ENCODE data around the gene IL10RB. TPM values are rescaled to one million over a fixed set of nuclear protein-coding genes. Genes with fewer than 3 reads are reported as not detected.

IL10RB gene
- total and polyA plus RNA-seq, 4 donors = 19.6 to 29.9 (median 23.2) TPM

DNA sequence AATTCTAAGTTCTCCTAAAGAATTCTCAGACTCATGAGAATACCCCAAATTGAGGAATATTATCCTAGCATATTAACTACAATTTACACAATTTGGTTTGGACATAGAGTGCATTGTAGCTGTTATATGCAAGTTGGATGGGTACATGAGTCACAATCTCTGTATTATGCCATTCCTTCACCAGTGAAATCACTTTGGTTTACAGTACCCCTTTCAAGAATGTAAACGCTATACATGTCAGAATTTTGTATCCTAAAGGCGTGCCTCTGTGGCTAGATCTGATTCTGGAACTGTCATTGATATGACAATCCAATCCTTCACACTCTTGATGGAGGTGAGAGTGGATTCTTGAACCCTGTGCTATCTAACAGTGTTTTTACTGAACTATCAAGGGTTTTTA, 6.7 kb upstream of the IL10RB start:
- H3K9me3 ChIP-seq (ENCODE audit: control insufficient read depth, insufficient read depth, low read length) = no peaks in the 10 kb centered on the region
- no peaks in the 10 kb centered on the region for H3K27me3 ChIP-seq (ENCODE audit: control insufficient read depth, insufficient read depth, low read length)
- no peak overlapping the region for H3K4me3 ChIP-seq (ENCODE audit: low read depth, low read length)
- WGBS (ENCODE audit: insufficient coverage) = no CpG with 5 or more reads among the region's 2 CpGs
- H3K27ac ChIP-seq (ENCODE audit: low read depth, low read length) = no peak overlapping the region
- peaks cover 31% of the 10 kb centered on the region for H3K36me3 ChIP-seq (ENCODE audit: control insufficient read depth, insufficient read depth, low read length)
- H3K4me1 ChIP-seq (ENCODE audit: control insufficient read depth, insufficient read depth, low read length) = no peaks in the 10 kb centered on the region
- DNase-seq (ENCODE audit: low read depth in 4 of 6, low spot score in 6 of 6) = no peak

DNA sequence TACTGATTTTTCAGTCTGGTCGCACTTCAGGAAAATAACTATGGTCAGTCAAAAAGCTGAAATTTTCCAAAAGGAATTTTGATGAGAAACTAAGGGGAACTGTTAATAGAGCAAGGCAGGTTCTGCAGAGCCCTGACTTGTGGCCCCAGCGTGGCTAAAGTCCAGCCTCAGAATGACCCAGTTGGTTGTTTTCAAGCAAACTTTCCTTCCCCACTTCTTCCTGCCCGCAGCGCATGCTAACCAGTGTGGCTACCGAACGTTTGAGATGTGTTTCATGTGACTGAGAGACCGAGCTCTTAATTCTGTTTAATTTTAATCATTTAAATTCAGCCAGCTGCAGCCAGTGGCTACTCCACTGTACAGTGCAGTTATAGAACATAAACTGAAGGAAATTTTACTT, 6.2 kb upstream of the IL10RB start:
- Histone ChIP-seq H3K9me3 (ENCODE audit: control insufficient read depth, insufficient read depth, low read length) (no peaks in the 10 kb centered on the region), H3K27ac (ENCODE audit: low read depth, low read length) (no peak overlapping the region), H3K4me3 (ENCODE audit: low read depth, low read length) (no peak overlapping the region), H3K27me3 (ENCODE audit: control insufficient read depth, insufficient read depth, low read length) (no peaks in the 10 kb centered on the region), H3K36me3 (ENCODE audit: control insufficient read depth, insufficient read depth, low read length) (peaks cover 33% of the 10 kb centered on the region), H3K4me1 (ENCODE audit: control insufficient read depth, insufficient read depth, low read length) (no peaks in the 10 kb centered on the region)
- WGBS (ENCODE audit: insufficient coverage) = 75% methylated on average over 2 of the region's 7 CpGs
- DNase-seq (ENCODE audit: low read depth in 4 of 6, low spot score in 6 of 6) = no peak

DNA sequence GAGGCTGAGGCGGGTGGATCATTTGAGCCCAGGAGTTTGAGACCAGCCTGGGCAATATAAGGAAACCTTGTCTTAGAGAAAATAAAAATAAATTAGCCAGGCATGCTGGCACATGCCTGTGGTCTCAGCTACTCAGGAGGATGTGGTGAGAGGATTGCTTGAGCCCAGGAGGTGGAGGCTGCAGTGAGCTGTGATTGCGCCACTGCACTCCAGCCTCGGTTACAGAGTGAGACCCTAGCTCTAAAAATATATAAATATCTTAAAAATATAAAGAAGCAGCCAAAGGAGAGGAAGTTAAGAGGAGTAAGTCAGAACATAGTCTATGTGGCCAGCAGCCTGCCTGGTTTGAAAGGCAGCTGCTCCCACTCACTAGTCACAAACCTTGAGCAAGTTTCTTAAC, 4.5 kb upstream of the IL10RB start:
- Histone ChIP-seq H3K27me3 (ENCODE audit: control insufficient read depth, insufficient read depth, low read length) (no peaks in the 10 kb centered on the region), H3K9me3 (ENCODE audit: control insufficient read depth, insufficient read depth, low read length) (no peaks in the 10 kb centered on the region), H3K36me3 (ENCODE audit: control insufficient read depth, insufficient read depth, low read length) (peaks cover 33% of the 10 kb centered on the region), H3K4me3 (ENCODE audit: low read depth, low read length) (no peak overlapping the region), H3K27ac (ENCODE audit: low read depth, low read length) (no peak overlapping the region), H3K4me1 (ENCODE audit: control insufficient read depth, insufficient read depth, low read length) (peaks cover 8% of the 10 kb centered on the region)
- no CpG with 5 or more reads among the region's 3 CpGs for WGBS (ENCODE audit: insufficient coverage)
- no peak for DNase-seq (ENCODE audit: low read depth in 4 of 6, low spot score in 6 of 6)

DNA sequence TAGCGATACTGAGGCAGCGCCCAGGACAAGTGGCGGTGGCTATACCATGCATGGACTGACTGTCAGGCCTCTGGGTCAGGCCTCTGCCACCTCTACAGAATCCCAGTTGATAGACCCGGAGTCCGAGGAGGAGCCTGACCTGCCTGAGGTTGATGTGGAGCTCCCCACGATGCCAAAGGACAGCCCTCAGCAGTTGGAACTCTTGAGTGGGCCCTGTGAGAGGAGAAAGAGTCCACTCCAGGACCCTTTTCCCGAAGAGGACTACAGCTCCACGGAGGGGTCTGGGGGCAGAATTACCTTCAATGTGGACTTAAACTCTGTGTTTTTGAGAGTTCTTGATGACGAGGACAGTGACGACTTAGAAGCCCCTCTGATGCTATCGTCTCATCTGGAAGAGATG, 3.2 kb upstream of the IL10RB start:
- DNase-seq (ENCODE audit: low read depth in 4 of 6, low spot score in 6 of 6) = no peak
- Histone ChIP-seq H3K9me3 (ENCODE audit: control insufficient read depth, insufficient read depth, low read length) (no peaks in the 10 kb centered on the region), H3K27ac (ENCODE audit: low read depth, low read length) (no peak overlapping the region), H3K4me1 (ENCODE audit: control insufficient read depth, insufficient read depth, low read length) (peaks cover 16% of the 10 kb centered on the region), H3K27me3 (ENCODE audit: control insufficient read depth, insufficient read depth, low read length) (no peaks in the 10 kb centered on the region), H3K36me3 (ENCODE audit: control insufficient read depth, insufficient read depth, low read length) (peaks cover 22% of the 10 kb centered on the region), H3K4me3 (ENCODE audit: low read depth, low read length) (no peak overlapping the region)
- WGBS (ENCODE audit: insufficient coverage) = 99% methylated on average over 10 of the region's 11 CpGs

DNA sequence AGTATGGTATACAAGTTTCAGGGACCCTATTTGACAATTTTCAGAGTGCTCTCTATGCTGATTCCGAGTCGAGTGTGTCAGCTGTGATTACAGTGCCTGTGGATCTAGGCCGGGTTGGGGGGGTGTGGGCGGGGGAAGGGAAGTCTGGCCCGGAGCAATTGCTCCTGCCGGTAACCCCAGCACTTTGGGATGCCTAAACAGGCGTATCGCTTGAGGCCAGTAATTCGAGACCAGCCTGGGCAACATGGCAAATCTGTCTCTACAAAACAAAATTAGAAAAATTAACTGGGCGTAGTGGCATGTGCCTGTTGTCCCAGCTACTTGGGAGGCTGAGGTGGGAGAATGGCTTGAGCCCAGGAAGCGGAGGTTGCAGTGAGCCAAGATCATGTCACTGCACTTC, 1.6 kb upstream of the IL10RB start:
- H3K36me3 ChIP-seq (ENCODE audit: control insufficient read depth, insufficient read depth, low read length) = peaks cover 26% of the 10 kb centered on the region
- WGBS (ENCODE audit: insufficient coverage) = 83% methylated on average over 11 of the region's 11 CpGs
- peaks cover 19% of the 10 kb centered on the region for H3K4me1 ChIP-seq (ENCODE audit: control insufficient read depth, insufficient read depth, low read length)
- H3K27ac ChIP-seq (ENCODE audit: low read depth, low read length) = no peak overlapping the region
- H3K4me3 ChIP-seq (ENCODE audit: low read depth, low read length) = no peak overlapping the region
- no peak for DNase-seq (ENCODE audit: low read depth in 4 of 6, low spot score in 6 of 6)
- no peaks in the 10 kb centered on the region for H3K27me3 ChIP-seq (ENCODE audit: control insufficient read depth, insufficient read depth, low read length)
- no peaks in the 10 kb centered on the region for H3K9me3 ChIP-seq (ENCODE audit: control insufficient read depth, insufficient read depth, low read length)

DNA sequence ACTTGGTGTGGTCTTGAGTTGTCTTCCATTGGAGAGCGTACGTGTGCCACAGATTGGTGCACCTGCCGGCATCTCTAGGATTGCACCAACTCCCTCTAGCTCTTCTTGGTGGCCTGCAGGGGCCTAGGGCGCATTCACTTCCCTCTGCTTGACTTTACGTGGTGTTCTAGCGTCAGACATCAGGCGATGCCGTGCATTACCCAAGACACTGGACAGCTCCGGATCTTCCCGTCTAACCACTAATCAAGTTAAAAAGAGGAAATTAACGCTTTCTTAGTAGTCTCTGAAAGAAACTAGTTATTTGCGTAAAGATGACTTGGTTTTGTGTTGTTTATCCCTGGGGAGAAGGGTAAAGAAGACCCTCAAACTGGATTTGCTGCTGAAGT, 510 bp upstream of the IL10RB start:
- no peaks in the 10 kb centered on the region for H3K9me3 ChIP-seq (ENCODE audit: control insufficient read depth, insufficient read depth, low read length)
- H3K27ac ChIP-seq (ENCODE audit: low read depth, low read length) = peak overlapping the region; percentile 47
- H3K4me1 ChIP-seq (ENCODE audit: control insufficient read depth, insufficient read depth, low read length) = peaks cover 19% of the 10 kb centered on the region
- H3K27me3 ChIP-seq (ENCODE audit: control insufficient read depth, insufficient read depth, low read length) = no peaks in the 10 kb centered on the region
- H3K4me3 ChIP-seq (ENCODE audit: low read depth, low read length) = peak overlapping the region; percentile 69
- WGBS (ENCODE audit: insufficient coverage) = 38% methylated on average over 9 of the region's 12 CpGs
- peak in 1 of 6 donors; percentile 41 for DNase-seq (ENCODE audit: low read depth in 4 of 6, low spot score in 6 of 6)
- peaks cover 26% of the 10 kb centered on the region for H3K36me3 ChIP-seq (ENCODE audit: control insufficient read depth, insufficient read depth, low read length)

DNA sequence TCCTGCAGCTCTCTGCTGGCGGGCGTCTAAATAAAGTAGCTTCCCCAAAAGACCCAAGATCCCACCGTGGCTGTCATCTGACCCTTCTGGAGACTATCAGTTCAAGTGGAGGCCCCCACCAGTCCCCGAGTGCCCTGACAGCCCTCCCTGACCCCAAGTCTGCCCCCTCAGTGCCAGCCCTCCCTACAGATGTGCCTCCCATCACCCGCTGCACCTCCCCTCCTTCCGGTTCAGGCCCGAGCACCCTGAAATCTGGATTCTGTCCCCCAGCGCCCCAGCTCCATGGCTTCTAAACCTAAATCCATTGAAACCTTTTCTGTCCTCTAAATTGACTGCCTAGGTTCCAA, 595 bp downstream of the IL10RB start:
- peak overlapping the region; percentile 29 for H3K27ac ChIP-seq (ENCODE audit: low read depth, low read length)
- H3K4me1 ChIP-seq (ENCODE audit: control insufficient read depth, insufficient read depth, low read length) = peaks cover 19% of the 10 kb centered on the region
- 19% methylated on average over 8 of the region's 8 CpGs for WGBS (ENCODE audit: insufficient coverage)
- no peak for DNase-seq (ENCODE audit: low read depth in 4 of 6, low spot score in 6 of 6)
- H3K36me3 ChIP-seq (ENCODE audit: control insufficient read depth, insufficient read depth, low read length) = peaks cover 28% of the 10 kb centered on the region
- H3K27me3 ChIP-seq (ENCODE audit: control insufficient read depth, insufficient read depth, low read length) = no peaks in the 10 kb centered on the region
- H3K4me3 ChIP-seq (ENCODE audit: low read depth, low read length) = peak overlapping the region; percentile 69
- no peaks in the 10 kb centered on the region for H3K9me3 ChIP-seq (ENCODE audit: control insufficient read depth, insufficient read depth, low read length)

DNA sequence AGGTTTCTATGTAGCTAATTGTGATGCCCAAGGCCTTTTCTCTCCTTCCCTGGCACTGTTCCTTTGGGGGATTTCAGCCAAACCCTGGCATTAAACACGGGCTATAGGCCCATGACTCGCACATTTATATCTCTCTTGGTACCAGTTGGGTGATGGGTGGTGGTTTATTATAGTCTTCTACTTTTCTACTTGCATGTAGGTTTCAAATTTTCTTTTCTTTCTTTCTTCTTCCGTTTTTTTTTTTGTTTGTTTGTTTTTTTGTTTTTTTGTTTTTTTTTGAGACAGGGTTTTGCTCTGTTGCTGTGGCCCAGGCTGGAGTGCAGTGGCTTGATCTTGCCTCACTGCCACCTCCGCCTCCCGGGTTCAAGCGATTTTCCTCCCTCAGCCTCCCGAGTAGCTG, 1.1 kb downstream of the IL10RB start:
- peak overlapping the region; percentile 29 for H3K27ac ChIP-seq (ENCODE audit: low read depth, low read length)
- no CpG with 5 or more reads among the region's 7 CpGs for WGBS (ENCODE audit: insufficient coverage)
- H3K9me3 ChIP-seq (ENCODE audit: control insufficient read depth, insufficient read depth, low read length) = no peaks in the 10 kb centered on the region
- H3K36me3 ChIP-seq (ENCODE audit: control insufficient read depth, insufficient read depth, low read length) = peaks cover 26% of the 10 kb centered on the region
- no peaks in the 10 kb centered on the region for H3K27me3 ChIP-seq (ENCODE audit: control insufficient read depth, insufficient read depth, low read length)
- H3K4me1 ChIP-seq (ENCODE audit: control insufficient read depth, insufficient read depth, low read length) = peaks cover 19% of the 10 kb centered on the region
- peak overlapping the region; percentile 69 for H3K4me3 ChIP-seq (ENCODE audit: low read depth, low read length)
- DNase-seq (ENCODE audit: low read depth in 4 of 6, low spot score in 6 of 6) = peak in 3 of 6 donors; percentile 8 to 44 (median 34)

DNA sequence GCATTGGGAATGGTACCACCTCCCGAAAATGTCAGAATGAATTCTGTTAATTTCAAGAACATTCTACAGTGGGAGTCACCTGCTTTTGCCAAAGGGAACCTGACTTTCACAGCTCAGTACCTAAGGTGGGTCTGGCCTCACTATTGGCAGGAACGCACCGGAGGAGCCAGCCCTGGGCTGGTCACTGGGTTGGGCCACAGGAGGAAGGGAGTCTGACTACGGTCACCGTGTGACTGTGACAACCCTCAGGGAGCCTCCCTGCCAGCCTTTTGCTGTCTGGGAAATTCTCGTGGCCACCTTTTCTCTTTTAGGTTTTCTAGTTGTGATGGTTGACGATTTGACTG, 2.2 kb downstream of the IL10RB start:
- Histone ChIP-seq H3K4me1 (ENCODE audit: control insufficient read depth, insufficient read depth, low read length) (peaks cover 19% of the 10 kb centered on the region), H3K27ac (ENCODE audit: low read depth, low read length) (no peak overlapping the region), H3K36me3 (ENCODE audit: control insufficient read depth, insufficient read depth, low read length) (peaks cover 20% of the 10 kb centered on the region), H3K9me3 (ENCODE audit: control insufficient read depth, insufficient read depth, low read length) (no peaks in the 10 kb centered on the region), H3K4me3 (ENCODE audit: low read depth, low read length) (no peak overlapping the region), H3K27me3 (ENCODE audit: control insufficient read depth, insufficient read depth, low read length) (no peaks in the 10 kb centered on the region)
- no peak for DNase-seq (ENCODE audit: low read depth in 4 of 6, low spot score in 6 of 6)
- 100% methylated on average over 2 of the region's 7 CpGs for WGBS (ENCODE audit: insufficient coverage)

DNA sequence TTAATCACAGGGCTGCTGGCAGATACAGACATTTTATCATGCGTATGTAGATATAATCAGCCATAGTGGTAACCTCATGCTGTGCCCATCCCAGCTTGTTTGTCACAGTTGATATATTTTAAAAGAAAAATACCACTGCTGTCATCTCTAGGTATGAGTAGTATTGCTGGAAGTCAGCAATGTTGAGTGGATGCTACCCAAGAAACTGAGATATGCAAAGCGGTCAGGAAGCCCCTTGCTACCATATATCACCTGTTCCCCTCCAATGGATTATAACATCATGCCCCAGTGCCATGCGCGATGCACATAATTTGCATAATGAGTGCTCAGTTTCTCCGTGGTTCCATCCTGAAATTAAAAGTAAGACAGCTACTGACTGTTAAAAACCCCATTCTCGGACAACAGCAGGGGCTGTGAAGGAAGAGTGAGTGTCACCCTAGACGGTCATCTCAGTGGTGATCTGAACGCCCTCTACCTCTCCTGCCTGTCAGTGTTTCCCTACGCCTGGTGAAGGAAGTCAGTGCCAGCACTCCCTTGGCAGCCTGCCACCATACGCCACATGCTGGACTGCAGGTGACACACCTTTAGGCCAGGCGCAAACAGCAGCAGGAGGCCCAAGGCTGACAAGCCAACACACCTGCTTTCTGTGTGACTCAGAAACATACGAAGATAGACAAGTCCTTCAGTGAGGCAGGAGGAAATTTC, 2.7 kb downstream of the IL10RB start:
- DNase-seq (ENCODE audit: low read depth in 4 of 6, low spot score in 6 of 6) = peak in 1 of 6 donors; percentile 9
- H3K27ac ChIP-seq (ENCODE audit: low read depth, low read length) = no peak overlapping the region
- peaks cover 16% of the 10 kb centered on the region for H3K36me3 ChIP-seq (ENCODE audit: control insufficient read depth, insufficient read depth, low read length)
- H3K9me3 ChIP-seq (ENCODE audit: control insufficient read depth, insufficient read depth, low read length) = no peaks in the 10 kb centered on the region
- H3K4me1 ChIP-seq (ENCODE audit: control insufficient read depth, insufficient read depth, low read length) = peaks cover 19% of the 10 kb centered on the region
- no peaks in the 10 kb centered on the region for H3K27me3 ChIP-seq (ENCODE audit: control insufficient read depth, insufficient read depth, low read length)
- WGBS (ENCODE audit: insufficient coverage) = 83% methylated on average over 6 of the region's 12 CpGs
- H3K4me3 ChIP-seq (ENCODE audit: low read depth, low read length) = no peak overlapping the region

All from spinal cord (tissue), 10 donors.